HepG2 (cell line): Measurements from ENCODE around the gene ANKRD11.

Experiments used
- ASH2L ChIP-seq: fragments of 300-600, 200-600 bp; sonication (generic); IDR thresholded peaks from 2 replicates; pipeline ENCODE4 v1.7.0; 2017; ENCODE audit warnings: low read depth, mild to moderate bottlenecking, moderate library complexity, mixed read lengths, low read length; ENCODE audit not compliant: insufficient read length
- FOSL1 ChIP-seq: sonication (generic); formaldehyde crosslinking; IDR thresholded peaks from 2 replicates; pipeline ENCODE4 v1.9.0; 2021; ENCODE audit warnings: missing genetic modification reagents, borderline replicate concordance
- KDM4B ChIP-seq: sonication (generic); formaldehyde crosslinking; IDR thresholded peaks from 2 replicates; pipeline ENCODE4 v1.4.0; 2020; ENCODE audit warnings: missing genetic modification reagents
- MED1 ChIP-seq: sonication (generic); formaldehyde crosslinking; IDR thresholded peaks from 2 replicates; pipeline ENCODE4 v1.4.0; 2020; ENCODE audit warnings: missing genetic modification reagents
- POLR2AphosphoS5 ChIP-seq: IDR thresholded peaks from 2 replicates; pipeline ENCODE4 v1.6.1; 2012; ENCODE audit warnings: low read depth, low read length
- RAD51 ChIP-seq: fragments of 450-650 bp; IDR thresholded peaks from 2 replicates; pipeline ENCODE4 v1.6.1; 2016; ENCODE audit warnings: borderline replicate concordance
- RFX5 ChIP-seq: IDR thresholded peaks from 2 replicates; pipeline ENCODE4 v1.6.1; 2011; ENCODE audit warnings: low read depth, low read length, improper control_type of control experiment
- U2AF1 ChIP-seq: fragments of 200-400 bp; formaldehyde crosslinking; optimal IDR thresholded peaks from 2 replicates; pipeline ENCODE3; 2017; ENCODE audit warnings: mild to moderate bottlenecking, low read depth, low read length
- ZNF724P ChIP-seq: sonication (generic); formaldehyde crosslinking; IDR thresholded peaks from 2 replicates; pipeline ENCODE4 v1.8.0; 2022; ENCODE audit warnings: missing genetic modification reagents, borderline replicate concordance
- ZSCAN30 ChIP-seq: sonication (generic); formaldehyde crosslinking; IDR thresholded peaks from 2 replicates; pipeline ENCODE4 v1.5.0; 2020; ENCODE audit warnings: mild to moderate bottlenecking, missing genetic modification reagents
- TF ChIP-seq, protein P1 (sequence below): sonication (generic); formaldehyde crosslinking; IDR thresholded peaks from 2 replicates; pipeline ENCODE4 v1.5.0; 2020; ENCODE audit warnings: missing genetic modification reagents
- TF ChIP-seq, protein P2 (sequence below): sonication (generic); formaldehyde crosslinking; IDR thresholded peaks from 2 replicates; pipeline ENCODE4 v1.4.0; 2020; ENCODE audit warnings: missing genetic modification reagents
- TF ChIP-seq, protein P3 (sequence below): sonication (generic); formaldehyde crosslinking; IDR thresholded peaks from 2 replicates; pipeline ENCODE4 v1.5.0; 2020; ENCODE audit warnings: mild to moderate bottlenecking, missing genetic modification reagents, moderate library complexity

DNA sequence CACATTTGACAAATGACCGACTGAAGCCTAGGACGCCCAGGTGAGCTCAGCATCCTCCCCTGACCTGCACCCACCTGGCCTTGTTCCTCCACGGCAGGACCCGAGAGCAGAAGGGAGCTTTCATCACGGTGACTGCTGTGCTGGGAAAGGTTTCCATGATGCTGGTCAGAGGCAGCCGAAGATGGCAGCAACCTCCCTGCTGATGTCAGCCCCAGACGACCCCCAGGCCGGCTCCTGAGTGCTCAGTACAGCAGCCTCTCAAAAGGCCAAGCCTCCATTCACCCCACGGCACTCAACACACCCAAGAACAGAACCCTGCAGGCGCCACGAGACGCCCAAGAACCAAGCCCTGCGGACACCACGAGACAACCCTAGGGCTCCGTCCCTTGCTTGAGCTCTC lies 119.8 kb downstream of the ANKRD11 start:
- TF ChIP-seq RAD51 (no peak), KDM4B (CRISPR knock-in tag) (no peak), MED1 (CRISPR knock-in tag) (no peak), ASH2L (no peak), ZNF724P (CRISPR knock-in tag) (no peak), U2AF1 (no peak), FOSL1 (no peak), RFX5 (no peak), ZSCAN30 (CRISPR knock-in tag) (no peak), POLR2AphosphoS5 (no peak)
- TF ChIP-seq, protein P1, sequence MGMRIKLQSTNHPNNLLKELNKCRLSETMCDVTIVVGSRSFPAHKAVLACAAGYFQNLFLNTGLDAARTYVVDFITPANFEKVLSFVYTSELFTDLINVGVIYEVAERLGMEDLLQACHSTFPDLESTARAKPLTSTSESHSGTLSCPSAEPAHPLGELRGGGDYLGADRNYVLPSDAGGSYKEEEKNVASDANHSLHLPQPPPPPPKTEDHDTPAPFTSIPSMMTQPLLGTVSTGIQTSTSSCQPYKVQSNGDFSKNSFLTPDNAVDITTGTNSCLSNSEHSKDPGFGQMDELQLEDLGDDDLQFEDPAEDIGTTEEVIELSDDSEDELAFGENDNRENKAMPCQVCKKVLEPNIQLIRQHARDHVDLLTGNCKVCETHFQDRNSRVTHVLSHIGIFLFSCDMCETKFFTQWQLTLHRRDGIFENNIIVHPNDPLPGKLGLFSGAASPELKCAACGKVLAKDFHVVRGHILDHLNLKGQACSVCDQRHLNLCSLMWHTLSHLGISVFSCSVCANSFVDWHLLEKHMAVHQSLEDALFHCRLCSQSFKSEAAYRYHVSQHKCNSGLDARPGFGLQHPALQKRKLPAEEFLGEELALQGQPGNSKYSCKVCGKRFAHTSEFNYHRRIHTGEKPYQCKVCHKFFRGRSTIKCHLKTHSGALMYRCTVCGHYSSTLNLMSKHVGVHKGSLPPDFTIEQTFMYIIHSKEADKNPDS (CRISPR knock-in tag): no peak
- TF ChIP-seq, protein P2, sequence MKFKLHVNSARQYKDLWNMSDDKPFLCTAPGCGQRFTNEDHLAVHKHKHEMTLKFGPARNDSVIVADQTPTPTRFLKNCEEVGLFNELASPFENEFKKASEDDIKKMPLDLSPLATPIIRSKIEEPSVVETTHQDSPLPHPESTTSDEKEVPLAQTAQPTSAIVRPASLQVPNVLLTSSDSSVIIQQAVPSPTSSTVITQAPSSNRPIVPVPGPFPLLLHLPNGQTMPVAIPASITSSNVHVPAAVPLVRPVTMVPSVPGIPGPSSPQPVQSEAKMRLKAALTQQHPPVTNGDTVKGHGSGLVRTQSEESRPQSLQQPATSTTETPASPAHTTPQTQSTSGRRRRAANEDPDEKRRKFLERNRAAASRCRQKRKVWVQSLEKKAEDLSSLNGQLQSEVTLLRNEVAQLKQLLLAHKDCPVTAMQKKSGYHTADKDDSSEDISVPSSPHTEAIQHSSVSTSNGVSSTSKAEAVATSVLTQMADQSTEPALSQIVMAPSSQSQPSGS: no peak
- TF ChIP-seq, protein P3, sequence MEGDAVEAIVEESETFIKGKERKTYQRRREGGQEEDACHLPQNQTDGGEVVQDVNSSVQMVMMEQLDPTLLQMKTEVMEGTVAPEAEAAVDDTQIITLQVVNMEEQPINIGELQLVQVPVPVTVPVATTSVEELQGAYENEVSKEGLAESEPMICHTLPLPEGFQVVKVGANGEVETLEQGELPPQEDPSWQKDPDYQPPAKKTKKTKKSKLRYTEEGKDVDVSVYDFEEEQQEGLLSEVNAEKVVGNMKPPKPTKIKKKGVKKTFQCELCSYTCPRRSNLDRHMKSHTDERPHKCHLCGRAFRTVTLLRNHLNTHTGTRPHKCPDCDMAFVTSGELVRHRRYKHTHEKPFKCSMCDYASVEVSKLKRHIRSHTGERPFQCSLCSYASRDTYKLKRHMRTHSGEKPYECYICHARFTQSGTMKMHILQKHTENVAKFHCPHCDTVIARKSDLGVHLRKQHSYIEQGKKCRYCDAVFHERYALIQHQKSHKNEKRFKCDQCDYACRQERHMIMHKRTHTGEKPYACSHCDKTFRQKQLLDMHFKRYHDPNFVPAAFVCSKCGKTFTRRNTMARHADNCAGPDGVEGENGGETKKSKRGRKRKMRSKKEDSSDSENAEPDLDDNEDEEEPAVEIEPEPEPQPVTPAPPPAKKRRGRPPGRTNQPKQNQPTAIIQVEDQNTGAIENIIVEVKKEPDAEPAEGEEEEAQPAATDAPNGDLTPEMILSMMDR (CRISPR knock-in tag): no peak
